Activated B cell treated with CpG ODN at 0.5 μM for 24 hours (primary cell): ENCODE results near the gene CLIP1. TPM values are rescaled to one million over a fixed set of nuclear protein-coding genes. Genes with fewer than 3 reads are reported as not detected.

ENCODE experiments used
- ATAC-seq: fragments of 200-7000 bp; cut with Tn5 transposase; one replicate; pipeline ENCODE4 v1.10.0; 2021; ENCODE audit warnings: low read depth, mild to moderate bottlenecking, moderate library complexity
- CTCF ChIA-PET: fragments of 350-600 bp; sonication (Branson Sonifier 250); formaldehyde crosslinking; loops from one replicate; lab custom pipeline; 2021; ENCODE audit warnings: antibody characterized with exemption; lab: Charles Lee
- POLR2A ChIA-PET: fragments of 350-600 bp; sonication (Branson Sonifier 250); formaldehyde crosslinking; loops from one replicate; lab custom pipeline; 2021; ENCODE audit warnings: antibody characterized with exemption; lab: Charles Lee
- DNase-seq: peaks from one replicate; pipeline ENCODE4 v3.0.0; 2022
- H3K27ac Mint-ChIP-seq: one replicate; pipeline ENCODE4 v1.8.0; 2020; ENCODE audit warnings: mixed read lengths
- H3K27me3 Mint-ChIP-seq: one replicate; pipeline ENCODE4 v1.8.0; 2021; ENCODE audit warnings: mixed read lengths
- H3K36me3 Mint-ChIP-seq: one replicate; pipeline ENCODE4 v1.8.0; 2021; ENCODE audit warnings: low read depth, mixed read lengths
- H3K4me1 Mint-ChIP-seq: one replicate; pipeline ENCODE4 v1.8.0; 2021; ENCODE audit warnings: mixed read lengths
- H3K4me3 Mint-ChIP-seq: one replicate; pipeline ENCODE4 v1.8.0; 2020; ENCODE audit warnings: mild to moderate bottlenecking, mixed read lengths
- H3K9me3 Mint-ChIP-seq: one replicate; pipeline ENCODE4 v1.8.0; 2020; ENCODE audit warnings: mixed read lengths
- intact Hi-C: fragments of 100-400 bp; cut with micrococcal nuclease; formaldehyde crosslinking; loops from one replicate; pipeline ENCODE4 v1.15.1; 2024
- total RNA-seq: library from RNA; stranded (reverse); gene quantifications from 2 replicates; pipeline ENCODE4 v1.2.3, GENCODE V29; 2022
- TF ChIP-seq, protein P1 (sequence below): fragments of 200-600 bp; IDR thresholded peaks from one replicate; pipeline ENCODE4 v1.8.0; 2022; ENCODE audit warnings: antibody characterized with exemption, mild to moderate bottlenecking

CLIP1 gene
- total RNA-seq, 1 donor from 2014 or later = 63.2 TPM

DNA sequence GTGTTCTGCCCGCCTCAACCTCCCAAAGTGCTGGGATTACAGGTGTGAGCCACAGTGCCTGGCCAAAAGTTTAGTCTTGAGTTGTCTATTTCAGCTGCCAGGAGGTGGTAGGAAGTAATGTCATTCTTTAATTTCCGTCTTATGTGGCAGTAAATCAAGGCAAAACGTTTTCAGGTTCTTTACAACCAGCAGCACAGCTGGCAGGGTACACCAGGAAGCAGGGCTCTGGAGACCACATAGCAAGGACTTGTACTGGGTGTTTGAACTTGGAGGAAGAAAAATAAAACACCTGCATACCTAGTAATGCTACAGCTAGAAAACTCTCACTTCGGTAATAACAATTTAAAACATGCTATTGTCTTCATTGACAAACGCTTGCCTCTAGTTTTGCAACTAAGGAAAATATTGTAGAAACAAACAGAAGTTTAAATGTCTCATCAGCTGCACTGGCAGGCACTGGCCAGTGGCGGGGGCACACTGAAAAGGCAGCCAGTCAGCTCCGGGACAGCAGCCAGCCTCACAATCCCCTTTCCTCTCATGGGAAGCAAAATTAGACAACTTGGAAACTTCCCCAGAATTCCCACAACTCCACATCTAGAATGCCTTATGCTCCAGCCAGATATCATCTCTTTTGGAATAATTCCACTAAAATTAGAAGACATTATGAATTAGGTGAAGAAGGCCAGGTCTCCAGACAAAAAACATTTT is 72.2 kb downstream of the CLIP1 start:
- ChIA-PET CTCF (no interaction called here), POLR2A (no interaction called here)
- no peaks in the 10 kb centered on the region for H3K27me3 Mint-ChIP-seq
- H3K4me3 Mint-ChIP-seq = no peak overlapping the region
- no peak for ATAC-seq
- no peaks in the 10 kb centered on the region for H3K4me1 Mint-ChIP-seq
- H3K36me3 Mint-ChIP-seq = peaks cover 64% of the 10 kb centered on the region
- TF ChIP-seq, protein P1, sequence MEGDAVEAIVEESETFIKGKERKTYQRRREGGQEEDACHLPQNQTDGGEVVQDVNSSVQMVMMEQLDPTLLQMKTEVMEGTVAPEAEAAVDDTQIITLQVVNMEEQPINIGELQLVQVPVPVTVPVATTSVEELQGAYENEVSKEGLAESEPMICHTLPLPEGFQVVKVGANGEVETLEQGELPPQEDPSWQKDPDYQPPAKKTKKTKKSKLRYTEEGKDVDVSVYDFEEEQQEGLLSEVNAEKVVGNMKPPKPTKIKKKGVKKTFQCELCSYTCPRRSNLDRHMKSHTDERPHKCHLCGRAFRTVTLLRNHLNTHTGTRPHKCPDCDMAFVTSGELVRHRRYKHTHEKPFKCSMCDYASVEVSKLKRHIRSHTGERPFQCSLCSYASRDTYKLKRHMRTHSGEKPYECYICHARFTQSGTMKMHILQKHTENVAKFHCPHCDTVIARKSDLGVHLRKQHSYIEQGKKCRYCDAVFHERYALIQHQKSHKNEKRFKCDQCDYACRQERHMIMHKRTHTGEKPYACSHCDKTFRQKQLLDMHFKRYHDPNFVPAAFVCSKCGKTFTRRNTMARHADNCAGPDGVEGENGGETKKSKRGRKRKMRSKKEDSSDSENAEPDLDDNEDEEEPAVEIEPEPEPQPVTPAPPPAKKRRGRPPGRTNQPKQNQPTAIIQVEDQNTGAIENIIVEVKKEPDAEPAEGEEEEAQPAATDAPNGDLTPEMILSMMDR = no peak
- H3K27ac Mint-ChIP-seq = no peak overlapping the region
- H3K9me3 Mint-ChIP-seq = no peaks in the 10 kb centered on the region
- intact Hi-C loops = no loop called here
- DNase-seq = no peak

DNA sequence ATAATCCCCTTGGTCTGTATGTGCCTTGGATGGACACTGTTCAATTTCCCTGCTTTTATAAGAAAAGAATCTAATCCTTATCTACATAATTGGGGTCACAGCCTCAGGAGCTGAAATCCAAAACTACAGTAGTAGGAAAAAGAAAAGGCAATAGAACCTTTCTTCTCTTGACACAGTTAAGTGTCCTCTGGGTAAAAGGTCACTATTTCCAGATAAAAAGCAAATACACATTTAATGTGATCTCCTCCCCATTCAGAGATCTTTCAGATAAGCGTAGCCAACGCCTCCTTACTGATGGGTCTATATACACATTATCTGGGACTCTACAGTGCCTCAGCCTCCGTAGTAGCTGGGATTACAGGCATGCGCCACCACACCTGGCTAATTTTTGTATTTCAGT is 73.4 kb downstream of the CLIP1 start:
- DNase-seq (no peak), ATAC-seq (no peak)
- peaks cover 56% of the 10 kb centered on the region for H3K36me3 Mint-ChIP-seq
- H3K4me3 Mint-ChIP-seq = no peak overlapping the region
- no peaks in the 10 kb centered on the region for H3K4me1 Mint-ChIP-seq
- H3K27ac Mint-ChIP-seq = no peak overlapping the region
- TF ChIP-seq, protein P1 = no peak
- intact Hi-C loops = no loop called here
- H3K9me3 Mint-ChIP-seq = no peaks in the 10 kb centered on the region
- ChIA-PET POLR2A (no interaction called here), CTCF (no interaction called here)
- no peaks in the 10 kb centered on the region for H3K27me3 Mint-ChIP-seq

DNA sequence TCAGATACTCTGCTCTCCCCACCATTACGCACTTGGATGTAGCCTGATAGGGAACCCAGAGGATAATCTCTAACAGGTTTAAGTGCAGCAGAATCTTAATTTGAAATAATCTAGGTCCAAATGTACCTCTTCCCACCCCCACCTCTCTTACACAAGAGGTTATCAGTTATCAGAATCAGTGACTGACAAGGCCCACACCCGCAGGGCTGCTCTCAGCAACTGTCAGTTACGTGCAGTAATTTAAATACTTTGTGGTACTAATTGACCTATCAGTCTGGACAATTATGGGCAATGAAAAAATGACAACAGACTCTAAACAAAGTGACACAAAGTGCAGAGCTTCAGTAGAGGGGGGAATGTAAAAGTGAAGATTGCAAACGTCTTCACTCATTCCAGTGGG is 74.0 kb downstream of the CLIP1 start:
- POLR2A ChIA-PET = no interaction called here
- no peak for ATAC-seq
- TF ChIP-seq, protein P1 = no peak
- H3K36me3 Mint-ChIP-seq = peaks cover 53% of the 10 kb centered on the region
- no peaks in the 10 kb centered on the region for H3K9me3 Mint-ChIP-seq
- H3K4me3 Mint-ChIP-seq = no peak overlapping the region
- intact Hi-C loops = no loop called here
- no peaks in the 10 kb centered on the region for H3K27me3 Mint-ChIP-seq
- DNase-seq = no peak
- H3K27ac Mint-ChIP-seq = no peak overlapping the region
- H3K4me1 Mint-ChIP-seq = no peaks in the 10 kb centered on the region
- CTCF ChIA-PET = no interaction called here

DNA sequence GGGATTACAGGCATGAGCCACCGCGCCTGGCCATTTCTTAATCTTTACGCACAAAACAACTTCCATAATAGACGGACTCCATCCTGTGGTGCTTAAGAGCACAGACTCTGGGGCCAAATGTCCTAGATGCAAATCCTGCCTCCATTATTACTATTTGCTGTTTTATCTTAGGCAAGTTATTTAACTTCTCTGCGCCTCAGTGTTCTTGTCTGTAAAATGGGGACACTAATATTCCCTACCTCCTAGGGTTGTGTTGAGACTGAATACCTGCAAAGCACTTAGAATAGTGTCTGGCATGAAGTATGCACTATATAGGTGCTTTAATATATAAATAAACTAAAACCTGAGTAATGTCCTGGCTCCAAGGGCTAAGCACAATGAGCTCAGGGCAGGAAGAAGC is 76.4 kb downstream of the CLIP1 start:
- DNase-seq (no peak), ATAC-seq (no peak)
- peaks cover 43% of the 10 kb centered on the region for H3K36me3 Mint-ChIP-seq
- TF ChIP-seq, protein P1 = no peak
- no peaks in the 10 kb centered on the region for H3K27me3 Mint-ChIP-seq
- H3K27ac Mint-ChIP-seq = no peak overlapping the region
- ChIA-PET CTCF (no interaction called here), POLR2A (no interaction called here)
- H3K9me3 Mint-ChIP-seq = no peaks in the 10 kb centered on the region
- no peaks in the 10 kb centered on the region for H3K4me1 Mint-ChIP-seq
- intact Hi-C loops = no loop called here
- H3K4me3 Mint-ChIP-seq = no peak overlapping the region

DNA sequence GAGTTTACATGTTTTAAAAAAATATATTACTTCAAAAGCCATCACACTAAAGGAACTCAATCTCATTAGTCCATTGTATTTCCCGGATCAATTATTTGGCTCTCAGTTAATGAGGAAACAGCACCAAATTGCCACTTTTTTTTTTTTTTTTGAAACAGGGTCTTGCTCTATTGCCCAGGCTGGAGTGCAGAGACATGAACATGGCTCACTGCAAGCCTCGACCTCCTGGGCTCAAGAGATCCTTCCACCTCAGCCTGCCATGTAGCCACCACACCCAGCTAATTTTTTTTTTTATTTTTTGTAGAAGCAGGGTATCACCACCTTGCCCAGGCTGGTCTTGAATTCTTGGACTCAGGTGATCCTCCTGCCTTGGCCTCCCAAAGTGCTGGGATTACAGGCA is 77.4 kb downstream of the CLIP1 start:
- Mint-ChIP-seq H3K9me3 (no peaks in the 10 kb centered on the region), H3K27me3 (no peaks in the 10 kb centered on the region), H3K4me1 (no peaks in the 10 kb centered on the region), H3K36me3 (peaks cover 42% of the 10 kb centered on the region), H3K27ac (no peak overlapping the region), H3K4me3 (no peak overlapping the region)
- CTCF ChIA-PET = no interaction called here
- intact Hi-C loops = no loop called here
- POLR2A ChIA-PET = no interaction called here
- TF ChIP-seq, protein P1 = no peak
- no peak for ATAC-seq
- DNase-seq = no peak
